ENCODE results near the gene MEF2A. TPM values are rescaled to one million over a fixed set of nuclear protein-coding genes. Genes with fewer than 3 reads are reported as not detected.

MEF2A gene
- total RNA-seq, 1 experiment from 2014 or later = 29.6 TPM

DNA sequence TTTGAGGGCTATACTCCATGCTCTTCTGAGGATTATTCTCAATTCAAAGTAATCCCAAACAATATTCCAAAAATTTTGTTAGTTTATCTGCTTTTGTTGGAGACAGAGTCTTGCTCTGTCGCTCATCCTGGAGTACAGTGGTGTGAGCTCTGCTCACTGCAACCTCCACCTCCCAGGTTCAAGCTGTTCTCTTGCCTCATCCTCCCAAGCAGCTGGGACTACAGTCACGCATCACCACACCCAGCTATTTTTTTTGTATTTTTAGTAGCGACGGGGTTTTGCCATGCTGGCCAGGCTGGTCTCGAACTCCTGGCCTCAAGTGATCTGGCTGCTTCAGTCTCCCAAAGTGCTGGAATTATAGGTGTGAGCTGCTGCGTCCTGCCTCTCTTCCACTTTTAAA lies 39.1 kb downstream of the MEF2A start:
- BruUV-seq (replicated peaks) = no TSS peak
- intact Hi-C loops (cut with micrococcal nuclease) = no loop called here
- TF ChIP-seq FOSL1 (IDR thresholded peaks at IDR 0.05; ENCODE audit: low read depth) = no peak
- no peak for TF ChIP-seq CBX3 (IDR thresholded peaks at IDR 0.05; ENCODE audit: low read depth)
- no peak for TF ChIP-seq SRF (IDR thresholded peaks at IDR 0.05; ENCODE audit: low read depth)
- TF ChIP-seq ZNF274 (IDR thresholded peaks at IDR 0.05; ENCODE audit: low read depth, low read length) = no peak
- TF ChIP-seq JUND (IDR thresholded peaks at IDR 0.05) = no peak
- no peak for TF ChIP-seq SIN3A (IDR thresholded peaks at IDR 0.05; ENCODE audit: low read depth)
- no peak for TF ChIP-seq TCF7L2 (IDR thresholded peaks at IDR 0.05; ENCODE audit: borderline replicate concordance, extremely low read depth, insufficient read depth, insufficient read length)
- TF ChIP-seq CEBPB (IDR thresholded peaks at IDR 0.05; ENCODE audit: low read depth) = no peak
- no peak for TF ChIP-seq EZH2phosphoT487 (IDR thresholded peaks at IDR 0.05; ENCODE audit: borderline replicate concordance)
- TF ChIP-seq, protein P1, sequence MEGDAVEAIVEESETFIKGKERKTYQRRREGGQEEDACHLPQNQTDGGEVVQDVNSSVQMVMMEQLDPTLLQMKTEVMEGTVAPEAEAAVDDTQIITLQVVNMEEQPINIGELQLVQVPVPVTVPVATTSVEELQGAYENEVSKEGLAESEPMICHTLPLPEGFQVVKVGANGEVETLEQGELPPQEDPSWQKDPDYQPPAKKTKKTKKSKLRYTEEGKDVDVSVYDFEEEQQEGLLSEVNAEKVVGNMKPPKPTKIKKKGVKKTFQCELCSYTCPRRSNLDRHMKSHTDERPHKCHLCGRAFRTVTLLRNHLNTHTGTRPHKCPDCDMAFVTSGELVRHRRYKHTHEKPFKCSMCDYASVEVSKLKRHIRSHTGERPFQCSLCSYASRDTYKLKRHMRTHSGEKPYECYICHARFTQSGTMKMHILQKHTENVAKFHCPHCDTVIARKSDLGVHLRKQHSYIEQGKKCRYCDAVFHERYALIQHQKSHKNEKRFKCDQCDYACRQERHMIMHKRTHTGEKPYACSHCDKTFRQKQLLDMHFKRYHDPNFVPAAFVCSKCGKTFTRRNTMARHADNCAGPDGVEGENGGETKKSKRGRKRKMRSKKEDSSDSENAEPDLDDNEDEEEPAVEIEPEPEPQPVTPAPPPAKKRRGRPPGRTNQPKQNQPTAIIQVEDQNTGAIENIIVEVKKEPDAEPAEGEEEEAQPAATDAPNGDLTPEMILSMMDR (IDR thresholded peaks at IDR 0.05 in 2 of 3, conservative IDR thresholded peaks at IDR 0.05 in 1 of 3; ENCODE audit: borderline replicate concordance in 1 of 3, insufficient read depth in 1 of 3, low read depth in 2 of 3, low read length in 2 of 3) = no peak
- TF ChIP-seq, protein P2, sequence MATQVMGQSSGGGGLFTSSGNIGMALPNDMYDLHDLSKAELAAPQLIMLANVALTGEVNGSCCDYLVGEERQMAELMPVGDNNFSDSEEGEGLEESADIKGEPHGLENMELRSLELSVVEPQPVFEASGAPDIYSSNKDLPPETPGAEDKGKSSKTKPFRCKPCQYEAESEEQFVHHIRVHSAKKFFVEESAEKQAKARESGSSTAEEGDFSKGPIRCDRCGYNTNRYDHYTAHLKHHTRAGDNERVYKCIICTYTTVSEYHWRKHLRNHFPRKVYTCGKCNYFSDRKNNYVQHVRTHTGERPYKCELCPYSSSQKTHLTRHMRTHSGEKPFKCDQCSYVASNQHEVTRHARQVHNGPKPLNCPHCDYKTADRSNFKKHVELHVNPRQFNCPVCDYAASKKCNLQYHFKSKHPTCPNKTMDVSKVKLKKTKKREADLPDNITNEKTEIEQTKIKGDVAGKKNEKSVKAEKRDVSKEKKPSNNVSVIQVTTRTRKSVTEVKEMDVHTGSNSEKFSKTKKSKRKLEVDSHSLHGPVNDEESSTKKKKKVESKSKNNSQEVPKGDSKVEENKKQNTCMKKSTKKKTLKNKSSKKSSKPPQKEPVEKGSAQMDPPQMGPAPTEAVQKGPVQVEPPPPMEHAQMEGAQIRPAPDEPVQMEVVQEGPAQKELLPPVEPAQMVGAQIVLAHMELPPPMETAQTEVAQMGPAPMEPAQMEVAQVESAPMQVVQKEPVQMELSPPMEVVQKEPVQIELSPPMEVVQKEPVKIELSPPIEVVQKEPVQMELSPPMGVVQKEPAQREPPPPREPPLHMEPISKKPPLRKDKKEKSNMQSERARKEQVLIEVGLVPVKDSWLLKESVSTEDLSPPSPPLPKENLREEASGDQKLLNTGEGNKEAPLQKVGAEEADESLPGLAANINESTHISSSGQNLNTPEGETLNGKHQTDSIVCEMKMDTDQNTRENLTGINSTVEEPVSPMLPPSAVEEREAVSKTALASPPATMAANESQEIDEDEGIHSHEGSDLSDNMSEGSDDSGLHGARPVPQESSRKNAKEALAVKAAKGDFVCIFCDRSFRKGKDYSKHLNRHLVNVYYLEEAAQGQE (IDR thresholded peaks at IDR 0.05; ENCODE audit: low read depth) = no peak
- TF ChIP-seq ZFX (IDR thresholded peaks at IDR 0.05) = no peak
- no peak for TF ChIP-seq POLR2AphosphoS5 (IDR thresholded peaks at IDR 0.05; ENCODE audit: low read depth, low read length)
- TF ChIP-seq, protein P3, sequence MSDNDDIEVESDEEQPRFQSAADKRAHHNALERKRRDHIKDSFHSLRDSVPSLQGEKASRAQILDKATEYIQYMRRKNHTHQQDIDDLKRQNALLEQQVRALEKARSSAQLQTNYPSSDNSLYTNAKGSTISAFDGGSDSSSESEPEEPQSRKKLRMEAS (IDR thresholded peaks at IDR 0.05) = no peak
- no peak for TF ChIP-seq ELF1 (IDR thresholded peaks at IDR 0.05; ENCODE audit: borderline replicate concordance, low read depth)
- TF ChIP-seq YY1 (IDR thresholded peaks at IDR 0.05; ENCODE audit: extremely low read depth, insufficient replicate concordance, low read depth, low read length) = no peak
- no peak for TF ChIP-seq POLR2A (IDR thresholded peaks at IDR 0.05; ENCODE audit: borderline replicate concordance, extremely low read depth, insufficient read depth, insufficient read length)
- no peak for TF ChIP-seq SP1 (IDR thresholded peaks at IDR 0.05; ENCODE audit: low read depth)
- no peak for TF ChIP-seq RAD21 (IDR thresholded peaks at IDR 0.05; ENCODE audit: low read depth)
- no peak overlapping the region for H3K4me2 ChIP-seq (ENCODE audit: low read length)
- no peaks in the 10 kb centered on the region for H3K27me3 ChIP-seq (ENCODE audit: insufficient read depth, low read length)
- no peak overlapping the region for H3K27ac ChIP-seq (ENCODE audit: low read depth, low read length)
- no peaks in the 10 kb centered on the region for H3K36me3 ChIP-seq (ENCODE audit: control insufficient read depth in 1 of 2, insufficient read depth in 2 of 2, low read length in 2 of 2)
- peaks cover 93% of the 10 kb centered on the region for H3K79me2 ChIP-seq (ENCODE audit: insufficient read depth, low read length)
- ChIA-PET RAD21 (ENCODE audit: low non-redundant PET in 1 of 2, low total read pairs in 2 of 2, uncharacterized antibody in 2 of 2, unreplicated experiment in 2 of 2) (no interaction called here), CTCF (no interaction called here), POLR2A (no interaction called here)
- H3K9ac ChIP-seq (ENCODE audit: low read length) = no peak overlapping the region
- 0 out of 4 replicates have a peak, but pooled peaks cover 0 to 6% of the 10 kb centered on the region in 2 experiments for H3K4me1 ChIP-seq (ENCODE audit: control insufficient read depth in 1 of 2, insufficient read depth in 2 of 2, low read length in 2 of 2)
- no peaks in the 10 kb centered on the region for H3K9me3 ChIP-seq (ENCODE audit: control insufficient read depth in 1 of 2, insufficient read depth in 1 of 2, low read depth in 1 of 2, low read length in 2 of 2)
- H4K20me1 ChIP-seq (ENCODE audit: insufficient read depth) = no peaks in the 10 kb centered on the region; the same call in 1 of the 2 replicates
- no peak for DNase-seq (ENCODE audit: low read depth, low spot score)
- H2AFZ ChIP-seq (ENCODE audit: low read depth, low read length, poor library complexity, severe bottlenecking) = no peak overlapping the region
- H3K4me3 ChIP-seq (replicated peaks in 1 of 2; ENCODE audit: low read depth in 1 of 2, low read length in 2 of 2) = no peak overlapping the region
- ATAC-seq = no peak
- H3K9me2 ChIP-seq (ENCODE audit: insufficient read depth) = no peaks in the 10 kb centered on the region
